NCI-H2227 (cell line): ENCODE results near the gene OLFM2.
"Not testable (repeated sequence)": the region's sequence is repeated elsewhere in the genome, so short reads cannot be mapped to it uniquely, and the experiment has no call there.

Source experiments
- DNase-seq: peaks from one replicate; lab custom pipeline; 2025; ENCODE audit not compliant: unreplicated experiment; lab: John Stamatoyannopoulos, UW

The OLFM2 gene

DNA sequence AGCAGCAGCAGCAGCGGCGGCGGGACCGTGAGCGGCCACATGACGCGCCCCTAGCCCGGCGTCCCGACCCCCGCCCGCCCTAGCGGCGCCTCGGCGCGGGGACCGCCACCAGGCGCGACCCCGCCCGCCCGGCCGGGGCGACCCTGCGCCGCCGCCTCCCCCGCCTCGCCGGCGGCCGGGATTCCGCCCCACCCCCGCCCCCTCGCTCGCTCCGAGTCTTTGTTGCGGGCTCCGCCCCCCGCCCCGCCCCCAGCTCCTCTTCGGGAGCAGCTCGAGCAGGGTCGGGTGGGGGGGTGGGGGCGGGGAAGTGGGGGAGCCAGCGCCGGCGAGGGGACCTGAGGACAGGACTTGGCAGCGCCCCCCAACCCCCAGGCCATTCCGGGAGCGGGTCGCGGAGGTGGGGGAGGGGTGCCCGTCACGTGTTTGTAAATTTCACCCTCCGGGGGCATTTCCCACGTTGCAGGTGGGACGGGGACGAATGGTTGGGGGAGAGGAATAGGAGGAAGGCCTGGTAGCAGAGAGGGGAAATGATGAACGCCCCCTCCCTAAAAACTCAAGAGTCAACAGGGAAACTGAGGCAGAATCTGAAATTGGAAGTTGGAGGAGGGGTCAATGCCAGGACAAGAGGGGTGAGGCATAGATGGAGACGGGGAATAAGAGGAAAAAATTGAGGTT lies at the start of gene OLFM2:
TSS of gene OLFM2 (minus strand) at position 190 of the 675 bp plus-strand sequence. CDS start at position 41, 149 bp downstream.
- DNase-seq = peak; percentile 52

DNA sequence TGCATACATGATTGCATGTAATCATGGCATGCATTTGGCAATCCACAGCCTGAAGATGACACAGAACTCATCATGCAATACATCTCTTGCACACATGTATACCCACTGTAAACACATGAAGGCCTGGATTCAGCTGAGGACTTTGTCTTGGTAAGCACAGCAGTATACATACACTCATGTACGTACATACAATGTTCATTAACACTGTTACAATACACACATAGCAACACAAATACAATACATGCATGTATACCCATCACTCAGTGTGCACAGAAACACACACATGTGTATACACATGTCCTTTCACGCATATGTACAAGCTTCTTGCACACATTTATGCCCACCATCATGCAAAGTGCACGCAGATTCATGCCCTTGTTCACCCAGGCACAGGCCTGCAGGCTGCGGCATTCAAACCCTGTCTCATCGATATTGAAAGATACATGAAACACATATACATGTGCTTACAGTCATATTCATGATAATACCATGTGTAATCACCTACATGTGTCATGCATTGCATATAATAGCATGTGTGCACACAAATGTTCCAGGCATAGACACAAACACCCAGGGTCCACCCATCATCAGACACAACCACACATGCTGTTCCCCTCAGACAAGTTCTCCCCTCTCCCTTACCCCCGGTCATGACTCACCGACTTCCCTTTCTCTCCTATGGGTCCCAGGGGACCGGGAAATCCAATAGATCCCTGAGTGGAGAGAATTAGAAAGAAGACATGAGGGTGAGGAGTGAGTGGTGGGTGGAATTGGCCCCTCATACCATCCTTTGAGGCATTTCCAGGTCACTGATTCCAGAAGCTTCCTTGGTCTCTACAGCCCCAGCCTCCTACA lies 45.3 kb upstream of the OLFM2 start:
- DNase-seq = no peak

DNA sequence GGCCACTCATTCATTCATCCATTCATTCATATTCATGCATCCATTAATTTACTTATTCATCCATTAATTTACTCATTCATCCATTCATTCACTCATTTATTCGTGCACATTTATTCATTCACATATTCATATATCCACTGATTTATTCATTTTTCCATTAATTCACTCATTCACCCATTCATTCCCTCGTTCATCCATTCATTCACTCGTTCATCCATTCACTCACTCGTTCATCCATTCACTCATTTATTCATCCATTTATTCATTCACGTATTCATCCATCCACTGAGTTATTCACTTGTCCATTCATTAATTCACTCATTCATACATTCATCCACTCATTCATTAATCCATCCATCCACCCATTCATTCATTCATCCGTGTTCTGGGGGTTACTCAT lies 35.8 kb upstream of the OLFM2 start:
- DNase-seq = no peak

DNA sequence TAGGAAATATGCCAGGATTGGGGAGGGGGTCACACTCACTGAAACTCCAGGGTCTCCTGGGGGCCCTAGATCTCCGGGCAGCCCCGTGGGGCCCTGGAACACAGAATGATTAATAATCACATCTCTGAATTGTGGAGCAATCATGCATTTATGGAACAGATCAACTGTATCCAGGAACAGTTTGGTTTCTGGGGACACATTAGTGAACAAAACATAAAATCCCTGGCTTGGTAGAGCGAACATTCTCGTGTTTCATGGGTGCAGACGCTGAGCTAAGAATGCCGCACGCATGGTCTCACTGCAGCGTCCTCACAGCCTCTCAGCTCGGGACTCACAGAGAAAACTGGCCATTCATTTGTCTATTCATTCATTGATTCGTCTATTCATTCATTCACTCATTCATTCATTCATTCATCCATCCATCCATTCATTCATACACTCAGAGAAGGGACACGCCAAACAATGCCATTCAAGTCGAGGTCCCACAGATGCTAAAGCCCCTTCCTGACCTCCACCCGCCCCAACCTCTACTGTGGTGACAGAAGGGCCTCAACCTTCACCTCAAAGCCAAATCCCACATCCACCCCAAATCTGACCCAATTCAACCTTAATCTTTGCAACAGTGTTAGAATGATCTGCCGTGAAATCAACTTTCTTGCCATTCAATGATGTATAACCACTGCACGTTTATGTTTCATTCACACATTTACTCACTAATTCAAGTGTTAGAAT lies 35.0 kb upstream of the OLFM2 start:
- DNase-seq = no peak

DNA sequence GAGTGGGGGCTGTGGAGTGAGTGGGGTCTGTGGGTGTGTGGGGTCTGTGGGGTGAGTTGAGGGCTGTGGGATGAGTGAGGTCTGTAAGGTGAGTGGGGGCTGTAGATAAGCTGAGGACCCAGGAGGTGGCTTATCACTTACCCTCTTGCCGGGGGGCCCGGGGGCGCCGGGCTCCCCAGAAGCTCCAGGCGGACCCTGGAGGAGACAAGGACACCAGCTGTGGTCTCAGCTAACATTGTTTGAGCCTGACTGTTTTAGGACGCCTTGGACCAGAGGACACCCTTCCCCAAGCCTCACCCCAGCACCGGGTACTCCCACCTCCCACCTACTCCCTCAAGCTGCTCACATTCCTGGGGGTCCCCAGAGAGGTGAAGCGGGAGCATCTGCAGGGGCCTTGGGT lies 34.2 kb upstream of the OLFM2 start:
- DNase-seq = no peak

DNA sequence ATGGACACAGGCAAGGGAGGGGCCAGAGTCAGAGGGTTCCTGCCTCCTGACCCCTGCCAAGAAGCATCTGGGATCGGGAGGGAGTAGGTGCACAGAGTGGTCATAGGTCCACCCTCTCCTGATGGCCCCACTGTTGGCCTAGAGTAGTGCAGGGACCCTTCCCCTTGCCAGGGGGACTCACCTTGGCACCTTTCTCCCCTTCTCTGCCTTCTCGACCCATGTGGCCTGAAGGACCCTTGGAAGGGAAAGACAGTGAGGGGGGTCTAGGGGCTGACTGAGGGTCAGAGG lies 33.3 kb upstream of the OLFM2 start:
- DNase-seq = no peak

DNA sequence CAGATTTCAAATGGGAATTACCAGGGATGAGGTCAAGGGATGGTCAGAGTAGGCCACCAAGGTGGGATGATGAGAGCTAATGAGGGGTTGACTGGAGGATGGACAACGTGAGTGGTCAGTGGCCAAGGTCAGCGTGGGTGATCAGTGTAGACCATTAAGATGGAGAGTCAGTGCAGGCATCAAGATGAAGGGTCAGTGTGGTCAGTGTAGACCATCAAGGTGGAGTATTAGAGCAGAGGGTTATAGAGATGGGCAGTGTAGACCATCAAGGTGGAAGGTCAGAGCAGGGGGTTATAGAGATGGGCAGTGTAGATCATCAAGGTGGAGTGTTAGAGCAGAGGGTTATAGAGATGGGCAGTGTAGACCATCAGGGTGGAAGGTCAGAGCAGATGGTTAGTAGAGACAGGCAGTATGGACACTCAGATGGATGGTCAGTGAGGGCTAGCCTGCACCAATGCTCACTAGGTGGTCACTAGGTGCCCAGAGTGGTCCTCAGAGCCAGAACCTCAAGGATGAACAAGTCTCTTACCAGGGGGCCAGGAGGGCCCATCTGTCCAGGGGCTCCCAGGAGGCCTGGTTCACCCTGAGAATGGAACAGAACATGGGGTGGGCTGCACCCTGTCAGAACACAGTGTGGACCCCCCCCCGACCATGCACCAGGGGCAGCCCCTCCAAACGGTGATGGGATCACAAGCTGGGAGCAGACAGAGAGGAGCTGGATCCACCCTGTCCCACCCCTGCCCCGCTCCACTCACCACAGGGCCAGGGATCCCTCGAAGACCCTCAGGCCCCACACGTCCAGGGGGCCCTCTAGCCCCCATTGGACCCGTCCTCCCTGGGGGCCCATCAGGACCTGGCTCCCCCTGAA lies 32.7 kb upstream of the OLFM2 start:
- DNase-seq = no peak

DNA sequence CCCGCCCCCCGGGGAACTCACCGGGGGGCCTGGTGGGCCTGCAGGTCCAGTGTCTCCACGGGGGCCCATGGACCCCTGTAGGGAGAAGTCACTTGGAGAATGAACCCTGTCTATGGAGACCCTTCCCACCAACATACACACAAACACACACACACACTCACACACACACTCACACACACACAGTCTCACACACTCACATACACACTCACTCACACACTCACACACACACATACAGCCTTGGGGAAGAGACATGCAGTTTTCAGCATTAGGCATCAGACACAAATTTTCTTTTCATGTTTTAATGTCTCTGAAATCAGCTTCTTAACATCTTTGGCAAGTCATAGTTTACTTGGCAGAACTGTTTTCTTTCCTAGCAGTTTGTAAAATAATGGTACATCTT lies 31.0 kb upstream of the OLFM2 start:
- peak; percentile 12 for DNase-seq

DNA sequence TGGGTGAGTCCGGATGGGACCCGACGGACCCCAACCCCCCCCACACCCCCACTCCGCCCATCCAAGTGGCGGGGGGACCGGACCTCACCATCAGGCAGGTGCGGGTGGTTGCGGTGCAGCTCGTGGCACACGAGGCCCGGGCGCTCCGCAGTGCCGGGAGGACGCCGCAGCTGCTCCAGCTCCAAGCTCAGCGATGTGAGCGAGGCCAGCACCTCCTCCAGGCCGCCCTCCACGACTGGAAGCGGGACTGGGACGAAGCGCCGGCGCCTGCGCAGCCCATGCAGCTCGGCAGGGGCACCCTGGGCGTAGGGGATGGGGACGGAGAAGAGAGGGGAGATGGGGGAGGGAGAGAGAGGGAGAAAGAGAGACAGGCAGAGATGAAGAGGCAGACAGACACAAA lies 30.1 kb upstream of the OLFM2 start:
- no peak for DNase-seq

DNA sequence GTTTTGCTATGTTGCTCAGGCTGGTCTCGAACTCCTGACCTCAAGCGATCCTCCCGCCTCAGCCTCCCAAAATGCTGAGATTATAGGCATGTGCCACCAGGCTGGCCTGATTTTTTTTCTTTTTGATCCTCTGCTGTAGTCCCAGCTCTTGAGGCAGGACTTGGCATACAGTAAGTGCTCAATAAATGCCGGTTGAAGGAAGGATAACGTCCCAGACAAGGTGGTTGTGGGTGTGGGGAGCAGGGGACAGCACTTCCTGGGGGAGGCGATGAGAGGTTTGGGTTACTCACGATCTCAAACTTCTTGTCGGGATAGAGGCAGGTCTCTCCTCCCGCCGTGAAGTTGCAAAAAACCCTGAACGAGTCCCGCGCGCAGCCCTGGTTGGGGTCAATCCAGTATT lies 29.7 kb upstream of the OLFM2 start:
- no peak for DNase-seq

DNA sequence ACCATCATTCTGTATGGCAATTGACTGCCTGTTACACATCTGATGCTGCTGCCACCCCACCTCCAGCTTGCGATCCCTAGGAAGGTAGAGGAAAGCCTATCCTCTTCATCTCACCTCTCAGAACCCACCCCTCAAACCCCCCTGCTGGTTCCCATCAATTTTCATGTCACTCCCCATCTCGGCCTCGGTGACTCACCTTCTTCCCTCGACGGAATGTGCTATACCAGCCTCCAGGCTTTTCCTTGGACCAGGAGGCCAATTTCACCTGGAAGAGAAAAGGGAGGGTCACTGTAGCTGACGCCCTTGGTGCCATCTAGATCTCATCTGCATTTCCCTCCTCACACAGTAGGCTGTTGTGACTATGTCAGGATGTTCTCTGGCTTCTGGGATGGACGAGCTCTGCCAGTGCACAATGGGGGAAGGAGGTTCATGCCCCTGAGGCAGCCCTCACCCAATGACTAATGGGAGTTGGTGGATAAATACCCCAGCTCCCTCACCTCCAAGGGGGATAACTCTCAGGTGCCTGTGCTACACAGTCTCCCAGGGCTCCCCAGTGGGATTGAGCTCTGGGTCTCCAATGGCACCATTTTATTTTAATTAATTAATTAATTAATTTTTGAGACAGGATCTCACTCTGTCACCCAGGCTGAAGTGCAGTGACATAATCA lies 26.4 kb upstream of the OLFM2 start:
- no peak for DNase-seq

DNA sequence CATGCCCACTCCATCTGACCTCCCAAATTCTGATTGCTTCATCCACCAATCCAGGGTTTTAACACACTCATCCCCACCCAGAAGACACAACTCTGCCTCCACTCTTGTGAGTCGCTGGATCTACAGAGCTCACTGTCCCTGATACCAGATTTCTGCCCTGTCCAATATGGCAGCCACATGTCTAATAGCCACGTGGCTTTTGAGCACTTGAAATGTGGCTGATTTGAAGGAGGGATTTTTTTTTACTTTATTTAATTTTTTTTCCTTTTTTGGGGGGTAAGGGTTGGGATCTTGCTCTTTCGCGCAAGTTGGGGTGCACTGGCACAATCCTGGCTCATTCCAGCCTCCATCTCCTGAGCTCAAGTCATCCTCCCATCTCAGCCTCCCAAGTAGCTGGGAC lies 24.8 kb upstream of the OLFM2 start:
- DNase-seq = no peak

DNA sequence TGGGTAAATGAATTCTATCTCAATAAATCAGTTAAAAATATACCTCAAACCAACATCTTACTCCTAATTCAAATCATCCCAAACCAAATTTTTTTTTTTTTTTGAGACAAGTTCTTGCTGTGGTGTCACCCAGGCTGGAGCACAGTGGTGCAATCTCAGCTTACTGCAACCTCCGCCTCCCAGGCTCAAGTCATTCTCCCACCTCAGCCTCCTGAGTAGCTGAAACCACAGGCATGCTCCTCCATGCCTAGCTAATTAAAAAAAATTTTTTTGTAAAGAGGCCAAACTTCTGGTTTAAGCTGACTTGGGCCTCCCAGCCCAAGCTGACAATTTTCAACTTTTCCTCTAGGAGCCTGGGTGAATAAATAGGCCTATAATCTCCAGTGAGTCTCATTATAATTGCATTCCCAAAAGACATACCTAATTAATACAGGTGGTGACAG lies 22.1 kb upstream of the OLFM2 start:
- DNase-seq = no peak

DNA sequence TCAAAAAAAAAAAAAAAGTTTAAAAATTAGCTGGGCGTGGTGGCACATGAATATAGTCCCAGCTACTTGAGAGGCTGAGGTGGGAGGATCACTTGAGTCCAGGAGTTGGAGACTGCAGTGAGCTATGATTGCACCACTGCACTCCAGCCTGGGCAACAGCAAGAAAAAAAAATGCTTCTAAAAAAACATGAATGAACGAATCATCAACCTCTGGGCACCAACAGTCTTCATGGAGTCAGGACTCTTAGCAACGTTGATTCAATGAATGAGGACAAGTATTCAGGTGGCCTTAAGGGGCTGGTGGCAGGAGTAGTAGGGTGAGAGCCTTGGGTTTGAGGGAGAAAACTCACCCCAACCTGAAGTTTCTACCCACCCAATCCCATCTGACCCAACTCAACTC lies 20.6 kb upstream of the OLFM2 start:
- DNase-seq = no peak

DNA sequence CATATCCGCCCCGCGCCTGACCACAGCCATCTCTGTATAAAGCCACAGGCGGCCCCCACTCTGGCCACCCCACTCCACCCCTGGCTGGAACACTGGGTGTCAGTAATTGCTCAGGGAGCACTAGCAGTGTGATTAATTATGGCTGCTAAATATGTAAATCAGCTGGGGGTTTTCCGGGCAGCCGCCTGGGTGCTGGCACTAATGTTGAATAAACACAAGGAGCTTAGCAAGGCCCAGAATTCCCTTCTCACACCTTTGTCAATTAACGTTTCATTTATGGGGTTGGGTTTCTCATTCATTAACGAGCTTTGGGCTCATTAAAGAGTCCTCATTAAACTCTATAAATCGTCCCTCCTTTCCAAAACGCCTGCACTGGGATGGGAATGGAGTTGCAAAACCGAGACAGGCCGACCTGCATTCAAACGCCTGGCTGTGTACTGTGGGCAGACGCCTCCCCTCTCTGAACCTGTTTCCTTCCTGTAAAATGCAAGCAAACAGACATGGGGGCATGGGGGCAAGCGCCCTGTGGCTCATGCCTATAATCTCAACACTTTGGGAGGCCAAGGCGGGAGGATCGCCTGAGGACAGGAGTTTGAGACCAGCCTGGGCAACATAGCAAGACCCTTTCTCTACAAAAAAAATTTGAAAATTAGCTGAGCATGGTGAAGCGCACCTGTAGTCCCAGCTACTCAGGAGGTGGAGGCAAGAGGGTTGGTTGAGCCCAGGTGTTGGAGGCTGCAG lies 17.7 kb upstream of the OLFM2 start:
- no peak for DNase-seq

DNA sequence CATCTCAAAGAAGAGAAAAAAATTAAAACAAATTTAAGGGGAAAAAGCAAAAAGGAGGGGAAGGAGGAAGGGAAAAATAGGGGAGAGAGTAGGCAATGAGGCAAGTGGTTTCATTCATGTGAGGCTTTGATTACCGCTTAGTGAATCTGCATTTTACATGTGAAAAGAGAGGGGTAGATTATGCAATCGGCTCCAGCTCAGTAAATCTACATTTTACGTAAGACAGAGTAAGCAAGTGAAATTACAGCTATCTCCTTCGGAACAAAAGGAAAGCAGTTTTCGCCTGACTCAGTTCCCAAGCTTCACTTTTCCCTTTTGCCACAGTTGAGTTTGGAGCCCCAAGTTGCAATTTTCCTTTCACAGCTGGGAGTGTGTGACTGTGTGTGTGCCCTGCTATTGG lies 16.0 kb upstream of the OLFM2 start:
- DNase-seq = no peak

DNA sequence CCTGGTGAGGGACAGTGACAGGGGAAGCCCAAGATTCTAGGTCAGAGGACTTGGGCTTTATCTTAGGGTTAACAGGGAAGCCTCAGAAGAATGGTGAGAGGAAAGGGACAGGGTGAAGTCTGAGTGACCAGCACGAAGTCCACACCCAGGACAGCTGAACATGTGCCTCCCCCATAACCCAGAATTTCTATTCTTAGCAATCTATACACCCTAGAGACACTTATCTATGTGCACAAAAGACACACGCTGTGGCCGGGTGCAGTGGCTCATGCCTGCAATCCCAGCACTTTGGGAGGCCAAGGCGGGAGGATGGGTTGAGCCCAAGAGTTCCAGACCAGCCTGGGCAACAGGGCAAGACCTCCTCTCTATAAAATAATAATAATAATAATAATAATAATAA lies 11.1 kb upstream of the OLFM2 start:
- no peak for DNase-seq

DNA sequence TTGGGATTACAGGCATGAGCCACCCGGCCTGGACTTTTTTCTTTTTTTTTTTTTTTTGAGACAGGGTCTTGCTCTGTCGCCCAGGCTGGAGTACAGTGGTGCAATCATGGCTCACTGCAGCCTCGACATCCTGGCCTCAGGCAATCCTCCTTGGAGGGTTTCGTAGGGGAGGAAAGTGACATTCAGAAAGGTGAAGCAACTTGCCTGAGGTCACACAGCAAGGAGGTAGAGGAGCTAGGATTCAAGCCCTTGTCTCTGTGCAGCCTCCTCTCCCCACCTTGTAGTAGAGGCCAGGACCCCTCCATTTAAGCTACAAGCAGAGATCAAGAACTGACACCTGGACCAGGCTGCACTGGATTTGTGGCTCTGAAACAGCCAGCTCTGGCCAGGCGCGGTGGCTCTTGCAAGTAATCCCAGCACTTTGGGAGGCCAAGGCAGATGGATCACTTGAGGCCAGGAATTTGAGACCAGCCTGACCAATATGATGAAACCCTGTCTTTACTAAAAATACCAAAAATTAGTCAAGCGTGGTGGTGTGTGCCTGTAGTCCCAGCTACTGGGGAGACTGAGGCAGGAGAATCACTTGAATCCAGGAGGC lies 10.3 kb upstream of the OLFM2 start:
- DNase-seq = not testable (repeated sequence)

DNA sequence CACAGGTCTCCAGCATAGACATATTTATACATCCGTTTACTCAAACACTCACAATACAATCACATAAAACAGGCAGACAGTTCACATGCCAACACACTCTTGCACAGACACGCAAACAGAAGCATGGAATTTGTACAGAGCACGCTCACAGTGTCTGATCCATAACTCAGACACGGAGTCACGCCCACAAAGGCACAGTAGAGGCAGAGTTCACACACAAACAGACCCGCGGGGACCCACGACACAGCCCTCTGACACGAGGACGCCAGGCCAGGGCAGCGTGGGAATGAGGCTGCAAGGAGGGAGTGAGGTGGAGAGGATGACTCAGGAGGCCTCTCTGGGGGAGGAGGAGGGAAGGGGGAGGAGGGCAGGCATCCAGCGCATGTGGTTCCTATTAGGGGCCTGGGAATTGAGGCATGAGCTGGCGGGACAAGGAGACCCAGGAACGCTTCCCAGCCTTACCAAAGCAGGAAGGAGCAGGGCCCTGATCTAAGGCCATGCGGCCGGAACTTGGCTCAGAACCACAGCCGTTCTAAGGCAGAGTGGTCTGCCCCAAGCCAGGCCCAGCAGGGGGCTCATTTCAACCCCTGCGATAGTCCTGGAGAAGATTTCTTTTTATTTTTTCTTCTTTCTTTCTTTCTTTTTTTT lies 9.1 kb upstream of the OLFM2 start:
- DNase-seq = no peak
